GM12892 (cell line): ENCODE measurements around the gene FBXW9.

Source experiments
- POLR2A ChIP-seq: IDR thresholded peaks from 2 replicates; pipeline ENCODE4 v1.6.1; 2011; ENCODE audit warnings: low read depth, low read length, control low read depth
- POLR2AphosphoS5 ChIP-seq: IDR thresholded peaks from 2 replicates; pipeline ENCODE4 v1.6.1; 2011; ENCODE audit warnings: low read depth, low read length, control low read depth
- TAF1 ChIP-seq: IDR thresholded peaks from 2 replicates; pipeline ENCODE4 v1.6.1; 2011; ENCODE audit warnings: low read depth, mild to moderate bottlenecking, control low read depth, low read length, borderline replicate concordance

DNA sequence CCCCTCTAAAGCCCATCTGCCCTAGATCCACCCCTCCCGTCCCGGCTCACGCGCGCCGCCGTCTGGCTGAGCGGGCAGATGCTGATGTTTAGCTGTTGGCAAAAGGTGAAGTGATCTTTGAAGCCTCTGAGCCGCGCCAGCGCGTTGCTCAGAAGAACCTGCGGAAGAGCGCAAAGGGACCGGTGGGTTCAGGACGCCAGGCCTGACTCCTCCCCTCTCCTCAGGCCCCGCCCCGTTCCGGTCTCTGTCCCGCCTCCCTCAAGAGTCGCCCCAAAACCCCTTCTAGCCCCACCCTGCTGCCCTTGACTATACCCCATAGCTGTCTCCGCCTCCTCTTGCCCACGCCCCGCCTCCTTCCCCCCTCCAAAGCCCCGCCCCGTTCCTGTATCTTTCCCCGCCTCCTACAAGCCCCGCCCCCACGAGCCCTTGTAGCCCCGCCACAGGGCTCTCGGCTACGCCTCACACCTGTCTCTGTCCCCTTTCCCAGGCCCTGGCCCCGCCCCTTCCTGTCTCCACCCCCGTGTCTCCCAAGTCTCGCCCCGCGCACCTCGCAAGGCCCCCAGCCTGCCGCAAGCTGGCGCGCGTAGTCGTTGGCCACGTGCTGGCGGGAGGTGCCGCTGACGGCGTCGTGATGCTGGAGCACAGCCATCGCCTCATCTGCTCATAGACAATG is 39.4 kb downstream of the FBXW9 start:
- TF ChIP-seq POLR2A (no peak), POLR2AphosphoS5 (no peak), TAF1 (no peak)
